ENCODE results near the gene CEP170B. TPM values are rescaled to one million over a fixed set of nuclear protein-coding genes. Genes with fewer than 3 reads are reported as not detected.

The CEP170B gene
- polyA plus RNA-seq, 1 experiment: 4.2 TPM

DNA sequence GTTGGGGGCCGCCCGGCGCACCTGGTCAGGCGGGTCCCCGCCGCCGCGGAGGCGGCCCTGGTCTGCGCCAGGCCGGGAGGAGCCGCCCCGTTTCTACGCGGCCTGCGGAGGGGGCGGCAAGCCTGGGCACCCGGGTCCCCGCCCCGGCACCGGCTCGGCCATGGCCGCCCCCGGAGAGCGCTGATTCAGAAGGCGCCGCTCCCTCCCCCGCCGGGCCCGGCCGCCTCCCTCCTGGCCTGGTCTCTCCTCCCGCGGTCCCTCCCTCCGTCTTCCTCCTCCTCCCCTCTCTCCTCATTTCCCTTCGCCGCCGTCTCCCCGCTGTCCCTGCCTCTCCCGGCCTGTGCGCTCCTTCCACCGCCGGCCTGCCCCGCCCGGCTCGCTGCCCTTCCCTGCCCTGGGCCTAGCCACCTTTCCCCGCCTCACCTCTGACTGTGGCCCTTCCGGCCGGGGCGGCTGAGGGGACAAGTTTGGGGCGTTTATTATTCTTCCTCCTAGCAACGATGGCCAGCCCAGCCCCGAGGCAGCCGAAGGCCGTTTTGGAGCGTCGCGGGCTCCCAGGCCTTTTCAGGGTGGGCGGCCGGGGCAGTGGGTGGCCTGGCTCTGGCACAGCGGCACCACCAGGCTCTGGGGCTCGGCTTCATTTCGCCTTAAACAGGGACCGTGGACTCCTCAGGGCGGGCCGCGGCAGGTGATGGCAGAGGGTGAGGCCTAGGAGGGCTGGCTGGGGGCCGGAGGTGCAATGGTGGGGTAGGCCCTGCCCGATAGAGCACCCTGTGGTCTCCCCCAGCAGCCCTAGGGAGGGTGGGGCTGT is 768 bp downstream of the CEP170B start:
- TF ChIP-seq, protein P1, sequence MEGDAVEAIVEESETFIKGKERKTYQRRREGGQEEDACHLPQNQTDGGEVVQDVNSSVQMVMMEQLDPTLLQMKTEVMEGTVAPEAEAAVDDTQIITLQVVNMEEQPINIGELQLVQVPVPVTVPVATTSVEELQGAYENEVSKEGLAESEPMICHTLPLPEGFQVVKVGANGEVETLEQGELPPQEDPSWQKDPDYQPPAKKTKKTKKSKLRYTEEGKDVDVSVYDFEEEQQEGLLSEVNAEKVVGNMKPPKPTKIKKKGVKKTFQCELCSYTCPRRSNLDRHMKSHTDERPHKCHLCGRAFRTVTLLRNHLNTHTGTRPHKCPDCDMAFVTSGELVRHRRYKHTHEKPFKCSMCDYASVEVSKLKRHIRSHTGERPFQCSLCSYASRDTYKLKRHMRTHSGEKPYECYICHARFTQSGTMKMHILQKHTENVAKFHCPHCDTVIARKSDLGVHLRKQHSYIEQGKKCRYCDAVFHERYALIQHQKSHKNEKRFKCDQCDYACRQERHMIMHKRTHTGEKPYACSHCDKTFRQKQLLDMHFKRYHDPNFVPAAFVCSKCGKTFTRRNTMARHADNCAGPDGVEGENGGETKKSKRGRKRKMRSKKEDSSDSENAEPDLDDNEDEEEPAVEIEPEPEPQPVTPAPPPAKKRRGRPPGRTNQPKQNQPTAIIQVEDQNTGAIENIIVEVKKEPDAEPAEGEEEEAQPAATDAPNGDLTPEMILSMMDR (IDR thresholded peaks at IDR 0.05; ENCODE audit: low read depth, low read length): no peak
- CTCF ChIA-PET: interaction anchor here (0.5 to 2.2 kb wide), 3 partner anchors 39 to 98 kb away, joined by 3 to 12 read pairs (median 6); no protein-coding TSS in a partner anchor
- Histone ChIP-seq H3K4me3 (ENCODE audit: low read depth, low read length) (peak overlapping the region; percentile 77), H3K9me3 (ENCODE audit: control insufficient read depth, insufficient read depth, low read length) (peaks cover 6% of the 10 kb centered on the region; the same call in 1 of the 2 replicates), H3K27ac (ENCODE audit: low read depth, low read length) (peak overlapping the region; percentile 31), H3K27me3 (ENCODE audit: control insufficient read depth, insufficient read depth, low read length) (peaks cover 21% of the 10 kb centered on the region)
- peak; percentile 13 for DNase-seq (ENCODE audit: low read depth, low spot score)
- POLR2A ChIA-PET: no interaction called here

DNA sequence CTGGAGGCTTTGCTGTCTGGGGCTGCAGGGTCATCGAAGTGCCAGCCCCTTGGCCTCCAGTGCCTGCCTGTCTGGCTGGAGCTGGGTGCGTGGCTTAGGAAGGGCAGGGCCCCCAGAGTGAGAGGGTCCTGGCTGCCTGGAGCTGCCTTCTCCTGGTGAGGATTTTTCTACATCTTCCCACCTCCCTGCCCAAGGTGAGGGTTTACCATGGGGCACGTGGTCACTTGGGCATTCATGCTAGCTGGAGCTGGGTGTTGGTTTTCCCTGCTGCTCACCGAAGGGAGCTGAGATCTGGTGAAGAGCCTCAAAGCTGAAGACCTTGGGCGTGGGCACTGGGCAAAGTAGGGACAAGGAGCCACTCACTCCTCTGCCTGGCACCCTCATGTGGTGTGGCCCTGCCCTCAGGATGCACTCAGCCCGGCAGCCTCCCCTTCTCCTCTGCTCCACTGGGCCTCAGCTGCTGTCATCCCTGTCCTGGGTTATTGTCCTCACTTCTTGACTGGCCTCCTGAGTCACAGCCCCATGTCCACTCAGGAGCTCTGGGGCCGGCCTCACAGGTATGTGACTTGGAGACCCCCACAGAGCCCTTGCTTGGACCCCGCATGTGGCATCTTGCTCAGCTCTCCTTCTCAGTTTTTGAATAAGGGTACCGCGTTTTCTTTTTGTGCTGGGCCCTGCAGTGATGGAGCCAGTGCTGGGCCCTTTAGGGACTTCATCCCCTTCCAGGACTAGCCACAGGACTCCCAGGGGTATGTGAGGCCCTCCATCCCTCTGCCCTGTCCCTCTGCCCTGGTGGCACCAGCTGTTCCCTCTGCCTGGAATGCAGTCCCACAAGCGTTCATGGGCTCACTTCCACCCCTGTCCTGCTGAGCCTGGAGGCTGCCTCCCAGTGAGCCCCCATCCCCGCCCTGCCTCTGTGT is 1.6 kb downstream of the CEP170B start:
- H3K4me3 ChIP-seq (ENCODE audit: low read depth, low read length): peak overlapping the region; percentile 77
- peaks cover 6% of the 10 kb centered on the region; the same call in 1 of the 2 replicates for H3K9me3 ChIP-seq (ENCODE audit: control insufficient read depth, insufficient read depth, low read length)
- ChIA-PET CTCF (interaction anchor here (0.5 to 2.2 kb wide), 3 partner anchors 40 to 98 kb away, joined by 3 to 12 read pairs (median 6); no protein-coding TSS in a partner anchor), POLR2A (no interaction called here)
- peaks cover 21% of the 10 kb centered on the region for H3K27me3 ChIP-seq (ENCODE audit: control insufficient read depth, insufficient read depth, low read length)
- no peak overlapping the region for H3K27ac ChIP-seq (ENCODE audit: low read depth, low read length)
- TF ChIP-seq, protein P1 (IDR thresholded peaks at IDR 0.05; ENCODE audit: low read depth, low read length): no peak
- no peak for DNase-seq (ENCODE audit: low read depth, low spot score)

DNA sequence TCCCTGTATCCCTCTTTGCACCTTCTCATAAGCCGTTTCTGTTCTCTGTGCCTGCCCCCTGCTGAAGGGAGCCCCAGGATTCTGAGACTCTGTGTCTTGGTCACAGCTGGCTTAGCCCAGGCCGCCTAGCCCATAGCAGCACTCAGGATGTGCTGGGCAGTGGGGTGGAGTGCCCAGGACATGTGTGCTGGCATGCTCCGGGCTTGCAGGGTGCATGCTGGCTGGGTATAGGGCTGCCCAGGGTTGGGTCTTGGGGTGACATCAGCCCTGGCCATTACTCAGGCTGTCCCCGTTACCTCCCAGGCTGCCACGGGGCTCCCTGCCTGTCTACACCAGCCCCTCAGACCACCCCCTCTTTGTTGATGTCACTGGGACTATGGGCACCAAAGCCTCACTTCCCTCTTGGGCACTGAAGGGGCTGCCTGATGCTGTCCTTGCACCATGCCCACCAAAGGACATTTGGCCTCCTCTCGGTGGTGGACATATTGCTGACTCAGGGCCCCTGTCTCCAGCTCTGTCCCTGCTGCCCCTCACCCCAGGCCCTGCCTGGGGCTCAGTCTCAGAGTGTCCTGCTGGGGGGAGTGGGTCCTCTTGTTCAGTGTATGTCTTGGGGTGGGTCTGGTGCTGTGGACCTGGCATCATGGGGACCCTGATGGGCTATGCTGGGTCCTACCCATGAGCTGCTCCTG is 2.4 kb downstream of the CEP170B start:
- DNase-seq (ENCODE audit: low read depth, low spot score): no peak
- ChIA-PET POLR2A (no interaction called here), CTCF (interaction anchor here (1.1 to 2.2 kb wide), 3 partner anchors 28 to 99 kb away, joined by 3 to 12 read pairs (median 6); no protein-coding TSS in a partner anchor)
- TF ChIP-seq, protein P1 (IDR thresholded peaks at IDR 0.05; ENCODE audit: low read depth, low read length): no peak
- Histone ChIP-seq H3K27me3 (ENCODE audit: control insufficient read depth, insufficient read depth, low read length) (peaks cover 18% of the 10 kb centered on the region), H3K27ac (ENCODE audit: low read depth, low read length) (no peak overlapping the region), H3K9me3 (ENCODE audit: control insufficient read depth, insufficient read depth, low read length) (peaks cover 6% of the 10 kb centered on the region; the same call in 1 of the 2 replicates), H3K4me3 (ENCODE audit: low read depth, low read length) (peak overlapping the region; percentile 4; the same call in 1 of the 2 replicates)

DNA sequence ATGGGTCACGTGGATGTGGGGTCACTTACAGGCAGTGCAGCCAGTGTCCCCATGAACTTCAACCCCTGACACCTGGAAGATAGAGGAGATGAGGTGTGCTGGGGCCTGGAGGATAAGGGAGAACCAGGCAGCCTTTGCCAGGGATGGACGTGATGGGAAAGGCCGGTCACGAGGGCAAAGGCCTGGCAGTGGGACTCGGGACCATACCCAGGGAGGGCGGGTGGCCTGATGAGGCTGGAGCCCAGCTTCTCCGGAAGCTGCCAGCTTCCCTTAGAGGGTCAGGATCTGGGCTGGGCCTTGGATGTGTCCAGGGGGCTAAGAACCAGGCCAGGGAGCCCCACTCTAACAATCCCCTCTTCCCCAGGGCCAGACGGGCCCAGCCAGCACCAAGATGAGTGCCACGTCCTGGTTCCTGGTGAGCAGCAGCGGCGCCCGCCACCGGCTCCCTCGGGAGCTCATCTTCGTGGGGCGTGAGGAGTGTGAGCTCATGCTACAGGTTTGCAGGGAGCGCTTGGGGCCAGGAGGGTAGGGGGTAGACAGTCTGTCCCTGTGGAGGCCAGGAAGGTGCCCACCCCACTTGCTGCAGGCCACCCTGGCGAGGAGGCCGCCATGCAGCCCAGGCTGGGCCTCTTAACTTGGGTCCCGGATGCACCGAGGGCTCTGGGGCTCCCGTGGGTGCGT is 3.1 kb downstream of the CEP170B start:
- H3K4me3 ChIP-seq (ENCODE audit: low read depth, low read length): no peak overlapping the region
- CTCF ChIA-PET: interaction anchor here (1.1 to 2.2 kb wide), 3 partner anchors 28 to 42 kb away, joined by 3 to 12 read pairs (median 4); no protein-coding TSS in a partner anchor
- H3K27me3 ChIP-seq (ENCODE audit: control insufficient read depth, insufficient read depth, low read length): peaks cover 15% of the 10 kb centered on the region
- peaks cover 3% of the 10 kb centered on the region; the same call in 1 of the 2 replicates for H3K9me3 ChIP-seq (ENCODE audit: control insufficient read depth, insufficient read depth, low read length)
- TF ChIP-seq, protein P1 (IDR thresholded peaks at IDR 0.05; ENCODE audit: low read depth, low read length): no peak
- POLR2A ChIA-PET: no interaction called here
- no peak overlapping the region for H3K27ac ChIP-seq (ENCODE audit: low read depth, low read length)
- DNase-seq (ENCODE audit: low read depth, low spot score): no peak
